Stimulated activated CD8-positive, alpha-beta memory T cell treated with anti-CD3 and anti-CD28 coated beads, Interleukin-15, amount 100 ng/mL, for 48 hours (primary cell): ENCODE measurements around the gene IDUA.
"Not testable (repeated sequence)": the region's sequence is repeated elsewhere in the genome, so short reads cannot be mapped to it uniquely, and the experiment has no call there.

ENCODE experiments used
- DNase-seq, 2 donors: peaks; one replicate each; pipeline ENCODE4 v3.0.0-alpha.2; 2020; ENCODE audit warnings: low read depth in 2 of 2

The IDUA gene

GRCh38 chr4:986879-987623 is at the start of gene IDUA:
Gene IDUA (plus strand): TSS chr4:987044. CDS start chr4:987085, 41 bp downstream.
- peak; percentile 82 to 84 for DNase-seq

GRCh38 chr4:939508-939907 is 47.3 kb upstream of the IDUA start:
- DNase-seq, result not testable (repeated sequence)

GRCh38 chr4:945274-946102 is 41.4 kb upstream of the IDUA start:
- DNase-seq, result no peak

- no peak for DNase-seq
Measured at GRCh38 chr4:946103-946450, 40.8 kb upstream of the IDUA start.

- no peak for DNase-seq
Measured at GRCh38 chr4:946517-947471, 40.0 kb upstream of the IDUA start.

GRCh38 chr4:947491-947971 is 39.3 kb upstream of the IDUA start:
- no peak for DNase-seq

- DNase-seq, result no peak
Measured at GRCh38 chr4:948101-948935, 38.5 kb upstream of the IDUA start.

GRCh38 chr4:948936-949300 is 37.9 kb upstream of the IDUA start:
- DNase-seq, result no peak

- DNase-seq, result no peak
Measured at GRCh38 chr4:949656-950055, 37.2 kb upstream of the IDUA start.

- no peak for DNase-seq
Measured at GRCh38 chr4:950136-951020, 36.5 kb upstream of the IDUA start.

- no peak for DNase-seq
Measured at GRCh38 chr4:951186-951585, 35.7 kb upstream of the IDUA start.

GRCh38 chr4:951594-952468 is 35.0 kb upstream of the IDUA start:
- no peak for DNase-seq

- DNase-seq, result no peak
Measured at GRCh38 chr4:952881-953573, 33.8 kb upstream of the IDUA start.

GRCh38 chr4:953574-953915 is 33.3 kb upstream of the IDUA start:
- no peak for DNase-seq

- no peak for DNase-seq
Measured at GRCh38 chr4:954211-955020, 32.4 kb upstream of the IDUA start.

GRCh38 chr4:955161-955921 is 31.5 kb upstream of the IDUA start:
- DNase-seq, result no peak

- no peak for DNase-seq
Measured at GRCh38 chr4:955931-956381, 30.9 kb upstream of the IDUA start.
